GM18868 (cell line): Measurements from ENCODE around the gene NFKBIL1.
"Not testable (repeated sequence)": the region's sequence is repeated elsewhere in the genome, so short reads cannot be mapped to it uniquely, and the experiment has no call there.

Experiments used
- ATAC-seq: cut with Tn5 transposase; IDR thresholded peaks from one replicate; pipeline ENCODE4 v1.9.1; 2021; ENCODE audit warnings: mild to moderate bottlenecking, moderate library complexity; ENCODE audit not compliant: unreplicated experiment

Gene NFKBIL1

GRCh38 chr6:31546958-31547726 is at the start of gene NFKBIL1:
NFKBIL1 (plus strand) TSS chr6:31547608; CDS start chr6:31547695, 87 bp downstream.
- ATAC-seq: peak; percentile 58

- ATAC-seq: no peak
Observed at GRCh38 chr6:31498748-31499147, 48.7 kb upstream of the NFKBIL1 start.

- not testable (repeated sequence) for ATAC-seq
Observed at GRCh38 chr6:31499648-31500047, 47.8 kb upstream of the NFKBIL1 start.

GRCh38 chr6:31502586-31502985 is 44.8 kb upstream of the NFKBIL1 start:
- no peak for ATAC-seq

GRCh38 chr6:31509036-31509435 is 38.4 kb upstream of the NFKBIL1 start:
- ATAC-seq: not testable (repeated sequence)

- no peak for ATAC-seq
Observed at GRCh38 chr6:31510007-31510406, 37.4 kb upstream of the NFKBIL1 start.

- ATAC-seq: no peak
Observed at GRCh38 chr6:31513456-31514165, 33.8 kb upstream of the NFKBIL1 start.

GRCh38 chr6:31521835-31522234 is 25.6 kb upstream of the NFKBIL1 start:
- ATAC-seq: no peak

- no peak for ATAC-seq
Observed at GRCh38 chr6:31525553-31525931, 21.9 kb upstream of the NFKBIL1 start.

- ATAC-seq: no peak
Observed at GRCh38 chr6:31525932-31526591, 21.3 kb upstream of the NFKBIL1 start.

- no peak for ATAC-seq
Observed at GRCh38 chr6:31528307-31528777, 19.1 kb upstream of the NFKBIL1 start.

GRCh38 chr6:31528821-31529328 is 18.5 kb upstream of the NFKBIL1 start, which contains the start of gene MCCD1:
MCCD1 (plus strand) TSS chr6:31528962; CDS start chr6:31529015, 53 bp downstream.
- ATAC-seq: no peak

- ATAC-seq: no peak
Observed at GRCh38 chr6:31529329-31530150, 17.9 kb upstream of the NFKBIL1 start.

- ATAC-seq: no peak
Observed at GRCh38 chr6:31530659-31531058, 16.7 kb upstream of the NFKBIL1 start.

- no peak for ATAC-seq
Observed at GRCh38 chr6:31531162-31531561, 16.2 kb upstream of the NFKBIL1 start.

GRCh38 chr6:31531771-31532643 is 15.4 kb upstream of the NFKBIL1 start:
- ATAC-seq: no peak

GRCh38 chr6:31532644-31533454 is 14.6 kb upstream of the NFKBIL1 start:
- ATAC-seq: no peak

GRCh38 chr6:31533455-31533841 is 14.0 kb upstream of the NFKBIL1 start:
- ATAC-seq: no peak

- ATAC-seq: no peak
Observed at GRCh38 chr6:31534011-31534410, 13.4 kb upstream of the NFKBIL1 start.
